Measurements from ENCODE around the gene RPGRIP1L. TPM values are rescaled to one million over a fixed set of nuclear protein-coding genes. Genes with fewer than 3 reads are reported as not detected.

The RPGRIP1L gene
- total RNA-seq, 1 experiment from 2014 or later: 12.7 TPM

Other genes starting within 250 kb of the RPGRIP1L start
- 26.1 TPM for gene AKTIP, start 200.7 kb downstream of the RPGRIP1L start, total RNA-seq (2021; ENCODE audit: unreplicated experiment)
- gene FTO, start 297 bp upstream of the RPGRIP1L start, total RNA-seq (2021; ENCODE audit: unreplicated experiment): 38.2 TPM